ENCODE data around the gene ALOX5AP. TPM values are rescaled to one million over a fixed set of nuclear protein-coding genes. Genes with fewer than 3 reads are reported as not detected.

ALOX5AP gene
- total and polyA plus RNA-seq, 7 donors = 11.6 to 65.0 (median 23.9) TPM

GRCh38 chr13:30731361-30732045 is 3.8 kb upstream of the ALOX5AP start:
- Histone ChIP-seq H3K4me3 (no peak overlapping the region), H3K9me3 (no peaks in the 10 kb centered on the region), H3K36me3 (no peaks in the 10 kb centered on the region), H3K4me1 (no peaks in the 10 kb centered on the region), H3K27ac (no peak overlapping the region), H3K27me3 (peaks cover 0 to 4% (median 0%) of the 10 kb centered on the region in 3 donors)
- 88 to 90% methylated on average over 21 of the region's 21 CpGs for WGBS, 2 donors
- intact Hi-C loops (cut with DNase I) = no loop called here
- DNase-seq = no peak
- TF ChIP-seq EP300 (IDR thresholded peaks at IDR 0.05) = no peak
- TF ChIP-seq POLR2AphosphoS5 (IDR thresholded peaks at IDR 0.05) = no peak
- TF ChIP-seq POLR2A (IDR thresholded peaks at IDR 0.05) = no peak
- TF ChIP-seq, protein P1, sequence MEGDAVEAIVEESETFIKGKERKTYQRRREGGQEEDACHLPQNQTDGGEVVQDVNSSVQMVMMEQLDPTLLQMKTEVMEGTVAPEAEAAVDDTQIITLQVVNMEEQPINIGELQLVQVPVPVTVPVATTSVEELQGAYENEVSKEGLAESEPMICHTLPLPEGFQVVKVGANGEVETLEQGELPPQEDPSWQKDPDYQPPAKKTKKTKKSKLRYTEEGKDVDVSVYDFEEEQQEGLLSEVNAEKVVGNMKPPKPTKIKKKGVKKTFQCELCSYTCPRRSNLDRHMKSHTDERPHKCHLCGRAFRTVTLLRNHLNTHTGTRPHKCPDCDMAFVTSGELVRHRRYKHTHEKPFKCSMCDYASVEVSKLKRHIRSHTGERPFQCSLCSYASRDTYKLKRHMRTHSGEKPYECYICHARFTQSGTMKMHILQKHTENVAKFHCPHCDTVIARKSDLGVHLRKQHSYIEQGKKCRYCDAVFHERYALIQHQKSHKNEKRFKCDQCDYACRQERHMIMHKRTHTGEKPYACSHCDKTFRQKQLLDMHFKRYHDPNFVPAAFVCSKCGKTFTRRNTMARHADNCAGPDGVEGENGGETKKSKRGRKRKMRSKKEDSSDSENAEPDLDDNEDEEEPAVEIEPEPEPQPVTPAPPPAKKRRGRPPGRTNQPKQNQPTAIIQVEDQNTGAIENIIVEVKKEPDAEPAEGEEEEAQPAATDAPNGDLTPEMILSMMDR (IDR thresholded peaks at IDR 0.05) = no peak

- no peaks in the 10 kb centered on the region for H3K4me1 ChIP-seq
- H3K36me3 ChIP-seq = no peaks in the 10 kb centered on the region
- peaks cover 0 to 4% (median 0%) of the 10 kb centered on the region in 3 donors for H3K27me3 ChIP-seq
- no peak overlapping the region for H3K27ac ChIP-seq
- no peak overlapping the region for H3K4me3 ChIP-seq
- 87 to 92% methylated on average over 21 of the region's 21 CpGs for WGBS, 2 donors
- no peaks in the 10 kb centered on the region for H3K9me3 ChIP-seq
- no peak for DNase-seq
- TF ChIP-seq POLR2A (IDR thresholded peaks at IDR 0.05) (no peak), EP300 (IDR thresholded peaks at IDR 0.05) (no peak), POLR2AphosphoS5 (IDR thresholded peaks at IDR 0.05) (no peak)
- TF ChIP-seq, protein P1 (IDR thresholded peaks at IDR 0.05) = no peak
- intact Hi-C loops (cut with DNase I) = no loop called here
Measured at GRCh38 chr13:30732046-30732390, 3.3 kb upstream of the ALOX5AP start.

DNA sequence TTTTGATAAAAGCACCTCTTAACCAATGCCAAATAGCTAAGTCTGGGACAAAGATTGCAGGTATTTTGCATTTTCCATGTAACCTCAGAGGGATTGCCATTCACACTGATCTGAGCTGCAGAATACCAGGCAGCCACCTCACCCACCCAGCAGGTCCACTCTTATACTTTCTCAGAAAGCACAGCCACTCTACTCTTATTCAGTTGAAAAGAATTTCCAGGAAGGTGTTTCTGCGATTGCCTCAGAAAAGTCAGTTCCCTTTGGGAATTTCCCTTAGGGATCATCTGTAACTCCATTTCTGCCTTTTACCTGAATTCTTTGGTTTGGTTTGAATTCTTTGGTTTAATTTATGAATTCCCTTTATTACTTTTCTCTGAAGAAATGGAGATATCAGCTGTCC is 904 bp upstream of the ALOX5AP start:
- intact Hi-C loops (cut with DNase I) = no loop called here
- no peak for DNase-seq
- no peak overlapping the region for H3K27ac ChIP-seq
- WGBS, 2 donors = 72 to 85% methylated on average over 1 of the region's 1 CpG
- no peaks in the 10 kb centered on the region for H3K36me3 ChIP-seq
- no peak overlapping the region for H3K4me3 ChIP-seq
- TF ChIP-seq POLR2A (IDR thresholded peaks at IDR 0.05) = no peak
- TF ChIP-seq POLR2AphosphoS5 (IDR thresholded peaks at IDR 0.05) = no peak
- no peaks in the 10 kb centered on the region for H3K4me1 ChIP-seq
- peaks cover 0 to 4% (median 0%) of the 10 kb centered on the region in 3 donors for H3K27me3 ChIP-seq
- no peaks in the 10 kb centered on the region for H3K9me3 ChIP-seq

- Histone ChIP-seq H3K4me1 (peaks cover 0 to 4% (median 0%) of the 10 kb centered on the region in 4 donors), H3K27ac (peak overlapping the region in 1 of 4 donors; percentile 12), H3K36me3 (no peaks in the 10 kb centered on the region), H3K4me3 (peak overlapping the region in 2 of 4 donors; percentile 13 to 30), H3K27me3 (peaks cover 0 to 4% (median 0%) of the 10 kb centered on the region in 3 donors), H3K9me3 (no peaks in the 10 kb centered on the region)
- intact Hi-C loops (cut with DNase I) = no loop called here
- no peak for DNase-seq
- 65 to 88% methylated on average over 2 of the region's 2 CpGs for WGBS, 2 donors
- TF ChIP-seq POLR2A (IDR thresholded peaks at IDR 0.05) (no peak), EP300 (IDR thresholded peaks at IDR 0.05) (no peak), POLR2AphosphoS5 (IDR thresholded peaks at IDR 0.05) (no peak)
Measured at GRCh38 chr13:30735872-30736175, 481 bp downstream of the ALOX5AP start.

- H3K27me3 ChIP-seq = peaks cover 0 to under 1% (median 0%) of the 10 kb centered on the region in 3 donors
- H3K36me3 ChIP-seq = no peaks in the 10 kb centered on the region
- peak overlapping the region in 2 of 4 donors; percentile 20 to 45 for H3K27ac ChIP-seq
- TF ChIP-seq, protein P1 (IDR thresholded peaks at IDR 0.05) = no peak
- TF ChIP-seq POLR2AphosphoS5 (IDR thresholded peaks at IDR 0.05) (no peak), EP300 (IDR thresholded peaks at IDR 0.05) (no peak), POLR2A (IDR thresholded peaks at IDR 0.05) (no peak)
- H3K9me3 ChIP-seq = no peaks in the 10 kb centered on the region
- peaks cover 0 to 4% (median 0%) of the 10 kb centered on the region in 4 donors for H3K4me1 ChIP-seq
- no peak for DNase-seq
- peak overlapping the region in 1 of 4 donors; percentile 30 for H3K4me3 ChIP-seq
- 77 to 78% methylated on average over 5 of the region's 5 CpGs for WGBS, 2 donors
- intact Hi-C loops (cut with DNase I) = no loop called here
Measured at GRCh38 chr13:30736461-30737320, 1.3 kb downstream of the ALOX5AP start.

Measured in sigmoid colon (tissue), 7 donors.